ENCODE data around the gene ARHGAP26.

Gene ARHGAP26

GRCh38 chr5:142811866-142812557, 41.8 kb downstream of the ARHGAP26 start:
- no peak for DNase-seq (ENCODE audit: low read depth in 2 of 2)

- no peak for DNase-seq (ENCODE audit: low read depth in 2 of 2)
Observed at GRCh38 chr5:142813220-142813619, 43.0 kb downstream of the ARHGAP26 start.

GRCh38 chr5:142814122-142814521, 43.9 kb downstream of the ARHGAP26 start:
- no peak for DNase-seq (ENCODE audit: low read depth in 2 of 2)

- DNase-seq (ENCODE audit: low read depth in 2 of 2): no peak
Observed at GRCh38 chr5:142815469-142815868, 45.3 kb downstream of the ARHGAP26 start.

- DNase-seq (ENCODE audit: low read depth in 2 of 2): no peak
Observed at GRCh38 chr5:142816531-142817430, 46.6 kb downstream of the ARHGAP26 start.

- no peak for DNase-seq (ENCODE audit: low read depth in 2 of 2)
Observed at GRCh38 chr5:142817949-142818431, 47.8 kb downstream of the ARHGAP26 start.

- DNase-seq (ENCODE audit: low read depth in 2 of 2): no peak
Observed at GRCh38 chr5:142819292-142819691, 49.1 kb downstream of the ARHGAP26 start.

GRCh38 chr5:142819825-142820224, 49.6 kb downstream of the ARHGAP26 start:
- no peak for DNase-seq (ENCODE audit: low read depth in 2 of 2)

- no peak for DNase-seq (ENCODE audit: low read depth in 2 of 2)
Observed at GRCh38 chr5:142820447-142820846, 50.3 kb downstream of the ARHGAP26 start.

GRCh38 chr5:142821034-142821732, 51.0 kb downstream of the ARHGAP26 start:
- DNase-seq (ENCODE audit: low read depth in 2 of 2): no peak

- DNase-seq (ENCODE audit: low read depth in 2 of 2): no peak
Observed at GRCh38 chr5:142821733-142822487, 51.7 kb downstream of the ARHGAP26 start.

GRCh38 chr5:142823126-142823525, 52.9 kb downstream of the ARHGAP26 start:
- DNase-seq (ENCODE audit: low read depth in 2 of 2): no peak

- no peak for DNase-seq (ENCODE audit: low read depth in 2 of 2)
Observed at GRCh38 chr5:142823806-142824205, 53.6 kb downstream of the ARHGAP26 start.

- DNase-seq (ENCODE audit: low read depth in 2 of 2): no peak
Observed at GRCh38 chr5:142824391-142824790, 54.2 kb downstream of the ARHGAP26 start.

GRCh38 chr5:142825378-142826089, 55.4 kb downstream of the ARHGAP26 start:
- no peak for DNase-seq (ENCODE audit: low read depth in 2 of 2)

- DNase-seq (ENCODE audit: low read depth in 2 of 2): no peak
Observed at GRCh38 chr5:142826093-142826492, 55.9 kb downstream of the ARHGAP26 start.

GRCh38 chr5:142826741-142827492, 56.7 kb downstream of the ARHGAP26 start:
- DNase-seq (ENCODE audit: low read depth in 2 of 2): peak in 1 of 2 donors; percentile 28

GRCh38 chr5:142827934-142828576, 57.9 kb downstream of the ARHGAP26 start:
- no peak for DNase-seq (ENCODE audit: low read depth in 2 of 2)

GRCh38 chr5:142828797-142829535, 58.8 kb downstream of the ARHGAP26 start:
- no peak for DNase-seq (ENCODE audit: low read depth in 2 of 2)

Measured in stimulated activated CD8-positive, alpha-beta memory T cell treated with anti-CD3 and anti-CD28 coated beads, Interleukin-7, amount 100 ng/mL, for 4 hours (primary cell).